H1 (cell line): ENCODE measurements around the gene C3AR1. TPM values are rescaled to one million over a fixed set of nuclear protein-coding genes. Genes with fewer than 3 reads are reported as not detected.

Source experiments
- CTCF ChIA-PET: fragments of 300-600 bp; sonication (Branson Sonifier 250); formaldehyde crosslinking; loops from one replicate; lab custom pipeline; 2021; ENCODE audit not compliant: partially characterized antibody; lab: Charles Lee
- POLR2A ChIA-PET: fragments of 300-600 bp; sonication (Branson Sonifier 250); formaldehyde crosslinking; loops from one replicate; lab custom pipeline; 2021; ENCODE audit warnings: inconsistent platforms; ENCODE audit not compliant: partially characterized antibody; lab: Charles Lee
- DNase-seq, 2 experiments: peaks; one replicate each; pipeline versions ENCODE4 v3.0.0 to v3.0.0-alpha.2; 2010 to 2022; ENCODE audit warnings: low spot score in 2 of 2, low read depth in 1 of 2, mixed read lengths in 1 of 2
- FAIRE-seq: peaks from 2 replicates; lab custom pipeline; 2011; peaks lifted over from hg19 to GRCh38; lab: Jason Lieb, UNC
- H2AFZ ChIP-seq: 2 replicates; pipeline ENCODE4 v1.8.1; 2012; ENCODE audit warnings: low read length, inconsistent platforms
- H2AK5ac ChIP-seq: 2 replicates; pipeline ENCODE4 v1.6.1; 2013; ENCODE audit warnings: low read depth, low read length
- H2BK120ac ChIP-seq: replicated peaks from 2 replicates; pipeline ENCODE3; 2013; ENCODE audit warnings: low read depth, low read length, inconsistent platforms
- H2BK12ac ChIP-seq: 2 replicates; pipeline ENCODE4 v1.6.1; 2013; ENCODE audit warnings: low read depth, low read length
- H2BK15ac ChIP-seq: 2 replicates; pipeline ENCODE4 v1.6.1; 2013; ENCODE audit warnings: low read length
- H2BK20ac ChIP-seq: 2 replicates; pipeline ENCODE4 v1.6.1; 2013; ENCODE audit warnings: low read length
- H2BK5ac ChIP-seq: 2 replicates; pipeline ENCODE4 v1.6.1; 2013; ENCODE audit warnings: low read depth, low read length
- H3K14ac ChIP-seq: 2 replicates; pipeline ENCODE4 v1.6.1; 2013; ENCODE audit warnings: inconsistent platforms; ENCODE audit not compliant: insufficient read length
- H3K18ac ChIP-seq: 2 replicates; pipeline ENCODE4 v1.6.1; 2013; ENCODE audit warnings: low read length; ENCODE audit errors: extremely low read depth
- H3K23ac ChIP-seq: 2 replicates; pipeline ENCODE4 v1.6.1; 2013; ENCODE audit warnings: inconsistent platforms; ENCODE audit not compliant: insufficient read length
- H3K23me2 ChIP-seq: 2 replicates; pipeline ENCODE4 v1.6.1; 2013; ENCODE audit warnings: low read depth, low read length
- H3K27ac ChIP-seq: 2 replicates; pipeline ENCODE4 v1.6.1; 2011; ENCODE audit warnings: low read depth, low read length, inconsistent platforms
- H3K27me3 ChIP-seq, 4 experiments: replicated peaks in 1 of 4; 1 replicate in 1 of 4; 2 replicates in 3 of 4; pipeline versions ENCODE4 v1.6.1 to v1.8.1; 2011 to 2013; ENCODE audit warnings: low read length in 3 of 4, mild to moderate bottlenecking in 3 of 4, inconsistent platforms in 2 of 4, mixed read lengths in 2 of 4, moderate library complexity in 1 of 4; ENCODE audit not compliant: control insufficient read depth in 3 of 4, insufficient read depth in 3 of 4; ENCODE audit errors: extremely low read depth in 1 of 4
- H3K36me3 ChIP-seq, 4 experiments: 2 replicates each; pipeline versions ENCODE4 v1.6.1 to v1.8.1; 2011 to 2013; ENCODE audit warnings: mild to moderate bottlenecking in 4 of 4, low read length in 3 of 4, moderate library complexity in 2 of 4, control low read depth in 1 of 4, inconsistent platforms in 1 of 4; ENCODE audit not compliant: insufficient read depth in 4 of 4, control insufficient read depth in 2 of 4
- H3K4ac ChIP-seq: replicated peaks from 2 replicates; pipeline ENCODE3; 2013; ENCODE audit warnings: low read length, low read depth, mixed read lengths, inconsistent platforms; ENCODE audit not compliant: insufficient read length
- H3K4me1 ChIP-seq, 4 experiments: replicated peaks in 1 of 4; 1 replicate in 1 of 4; 2 replicates in 3 of 4; pipeline versions ENCODE4 v1.6.1 to v1.8.1; 2011 to 2013; ENCODE audit warnings: low read length in 3 of 4, inconsistent platforms in 2 of 4, mixed read lengths in 1 of 4; ENCODE audit not compliant: insufficient read depth in 4 of 4, control insufficient read depth in 3 of 4
- H3K4me2 ChIP-seq, 2 experiments: 2 replicates each; pipeline versions ENCODE4 v1.6.1 to v1.8.1; 2011 to 2013; ENCODE audit warnings: low read depth in 2 of 2, low read length in 2 of 2, control low read depth in 1 of 2, inconsistent platforms in 1 of 2, mild to moderate bottlenecking in 1 of 2; ENCODE audit not compliant: insufficient read depth in 1 of 2
- H3K4me3 ChIP-seq, 4 experiments: fragments of 200-600, 300-600 bp in 1 of 4; sonication (generic), shearing (Covaris generic), sonication (Bioruptor Twin) in 1 of 4; 2 replicates each; pipeline versions ENCODE4 v1.5.1 to v1.8.1; 2011 to 2016; ENCODE audit warnings: low read length in 4 of 4, low read depth in 3 of 4, control low read depth in 2 of 4, inconsistent platforms in 2 of 4, mild to moderate bottlenecking in 2 of 4, mixed read lengths in 1 of 4, moderate library complexity in 1 of 4; ENCODE audit not compliant: insufficient read depth in 2 of 4; ENCODE audit errors: extremely low read depth in 1 of 4
- H3K56ac ChIP-seq: replicated peaks from 2 replicates; pipeline ENCODE3; 2013; ENCODE audit warnings: low read depth, mild to moderate bottlenecking, mixed read lengths, low read length, inconsistent platforms; ENCODE audit not compliant: insufficient read length
- H3K79me1 ChIP-seq: 2 replicates; pipeline ENCODE4 v1.6.1; 2013; ENCODE audit warnings: low read depth, low read length, control low read depth
- H3K79me2 ChIP-seq, 2 experiments: 2 replicates each; pipeline versions ENCODE4 v1.6.1 to v1.8.1; 2012 to 2013; ENCODE audit warnings: low read length in 2 of 2, mild to moderate bottlenecking in 2 of 2, inconsistent platforms in 1 of 2; ENCODE audit not compliant: insufficient read depth in 2 of 2, control insufficient read depth in 1 of 2
- H3K9ac ChIP-seq, 4 experiments: replicated peaks in 1 of 4; 1 replicate in 1 of 4; 2 replicates in 3 of 4; pipeline versions ENCODE4 v1.6.1 to v1.8.1; 2011 to 2013; ENCODE audit warnings: low read depth in 3 of 4, low read length in 3 of 4, control low read depth in 2 of 4, mild to moderate bottlenecking in 2 of 4, moderate library complexity in 2 of 4, inconsistent platforms in 1 of 4; ENCODE audit errors: extremely low read depth in 1 of 4
- H3K9me3 ChIP-seq, 2 experiments: 2 replicates each; pipeline versions ENCODE4 v1.6.1 to v1.8.1; 2012 to 2013; ENCODE audit warnings: mild to moderate bottlenecking in 2 of 2, moderate library complexity in 2 of 2, control low read depth in 1 of 2, inconsistent platforms in 1 of 2, low read depth in 1 of 2, low read length in 1 of 2, mixed read lengths in 1 of 2; ENCODE audit not compliant: insufficient read depth in 2 of 2
- H4K20me1 ChIP-seq, 2 experiments: replicated peaks in 1 of 2; 2 replicates each; pipeline versions ENCODE3 to v1.8.1; 2011 to 2013; ENCODE audit warnings: inconsistent platforms in 2 of 2, low read length in 2 of 2, mild to moderate bottlenecking in 1 of 2; ENCODE audit not compliant: insufficient read depth in 2 of 2, control insufficient read depth in 1 of 2
- H4K5ac ChIP-seq: 2 replicates; pipeline ENCODE4 v1.6.1; 2013; ENCODE audit warnings: low read length, low read depth, mixed read lengths, inconsistent platforms; ENCODE audit not compliant: insufficient read length
- H4K8ac ChIP-seq: 2 replicates; pipeline ENCODE4 v1.8.0; 2013; ENCODE audit warnings: mild to moderate bottlenecking, moderate library complexity, low read length, inconsistent platforms; ENCODE audit not compliant: insufficient read depth; ENCODE audit errors: extremely low read depth
- H4K91ac ChIP-seq: replicated peaks from 2 replicates; pipeline ENCODE3; 2013; ENCODE audit warnings: low read length, mixed read lengths, inconsistent platforms; ENCODE audit not compliant: insufficient read length
- BCL11A ChIP-seq, 2 experiments: IDR thresholded peaks; one replicate each; pipeline ENCODE4 v1.6.1; 2011; ENCODE audit warnings: low read depth in 2 of 2, low read length in 2 of 2, mild to moderate bottlenecking in 2 of 2
- HDAC6 ChIP-seq: IDR thresholded peaks from one replicate; pipeline ENCODE4 v1.7.1; 2012; ENCODE audit warnings: low read depth, mild to moderate bottlenecking, inconsistent platforms, low read length, moderate library complexity
- KDM1A ChIP-seq: fragments of 200-600, 300-600 bp; sonication (generic); IDR thresholded peaks from 2 replicates; pipeline ENCODE4 v1.7.1; 2016; ENCODE audit warnings: mild to moderate bottlenecking, low read length, borderline replicate concordance
- MAFK ChIP-seq: IDR thresholded peaks from 2 replicates; pipeline ENCODE4 v1.6.1; 2012; ENCODE audit warnings: low read depth, mild to moderate bottlenecking, improper control_type of control experiment, low read length
- SIN3A ChIP-seq, 2 experiments: IDR thresholded peaks in 1 of 2; conservative IDR thresholded peaks in 1 of 2; 2 replicates each; pipeline ENCODE4 v1.6.1; 2011 to 2012; ENCODE audit warnings: low read length in 2 of 2, improper control_type of control experiment in 1 of 2, low read depth in 1 of 2, mild to moderate bottlenecking in 1 of 2
- TCF12 ChIP-seq: IDR thresholded peaks from 2 replicates; pipeline ENCODE4 v1.6.1; 2011; ENCODE audit warnings: low read depth, mild to moderate bottlenecking, low read length
- polyA plus RNA-seq, 7 experiments: library from polyadenylated mRNA; depleted of rRNA in 3 of 7; stranded (reverse) in 5 of 7; unstranded in 2 of 7; fragments of >200 nt in 5 of 7; fragments of 200-250 nt in 2 of 7; gene quantifications; 1 replicate in 5 of 7; 2 replicates in 1 of 7; 4 replicates in 1 of 7; pipeline versions ENCODE4 v1.2.1 to v1.2.3, GENCODE V29; 2011 to 2013; ENCODE audit warnings: missing spikeins in 2 of 7, mixed read lengths in 2 of 7
- total RNA-seq: library from RNA; stranded (reverse); fragmentation: NEBNext Ultra II Directional; extraction: Animal tissue kit (Norgen Biotek cat#: 25700); gene quantifications from 2 replicates; pipeline ENCODE4 v1.2.1, GENCODE V29; 2021

C3AR1 gene
- total and polyA plus RNA-seq, 2 of the 8 experiments (the other 6 are each of a cell fraction or from before 2014, with no cell fraction given) = not detected

DNA sequence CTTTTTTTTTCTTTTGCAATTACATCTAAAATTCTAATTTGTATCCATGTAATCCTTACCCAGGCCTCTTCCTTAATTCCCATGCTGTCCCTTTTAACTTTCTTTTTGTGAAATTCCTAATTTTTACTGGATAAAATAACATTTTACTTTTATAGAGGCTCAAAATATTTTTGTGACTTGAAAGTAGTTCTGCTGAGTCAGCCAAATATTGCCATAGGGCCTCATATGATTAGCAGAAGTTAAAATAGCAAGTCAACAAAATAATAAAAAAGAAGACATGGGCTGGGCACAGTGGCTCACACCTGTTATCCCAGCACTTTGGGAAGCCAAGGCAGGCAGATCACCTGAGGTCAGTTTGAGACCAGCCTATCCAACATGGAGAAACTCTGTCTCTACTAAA lies 2.0 kb downstream of the C3AR1 start:
- Histone ChIP-seq H2BK15ac (no peak overlapping the region), H3K4me3 (no peak overlapping the region), H3K36me3 (no peaks in the 10 kb centered on the region), H4K91ac (no peak overlapping the region), H3K27me3 (no peaks in the 10 kb centered on the region), H3K23ac (no peak overlapping the region), H3K4ac (no peak overlapping the region), H3K79me1 (no peaks in the 10 kb centered on the region), H2BK12ac (no peak overlapping the region), H3K4me2 (no peak overlapping the region), H4K8ac (no peak overlapping the region), H4K5ac (no peak overlapping the region), H3K9ac (no peak overlapping the region), H2BK20ac (no peak overlapping the region), H3K9me3 (no peaks in the 10 kb centered on the region), H3K23me2 (no peaks in the 10 kb centered on the region), H2BK5ac (no peak overlapping the region), H3K79me2 (no peaks in the 10 kb centered on the region), H2AK5ac (no peak overlapping the region), H2BK120ac (no peak overlapping the region), H3K56ac (no peak overlapping the region), H2AFZ (no peak overlapping the region), H3K18ac (no peak overlapping the region), H3K4me1 (no peaks in the 10 kb centered on the region), H3K27ac (no peak overlapping the region), H3K14ac (no peak overlapping the region), H4K20me1 (no peaks in the 10 kb centered on the region)
- no peak for TF ChIP-seq BCL11A (IDR thresholded peaks at IDR 0.05; ENCODE audit: low read depth in 2 of 2, low read length in 2 of 2)
- no peak for TF ChIP-seq HDAC6
- TF ChIP-seq SIN3A (conservative IDR thresholded peaks at IDR 0.05 in 1 of 2, IDR thresholded peaks at IDR 0.05 in 1 of 2; ENCODE audit: low read depth in 1 of 2, low read length in 2 of 2) = no peak
- no peak for TF ChIP-seq TCF12
- peak; percentile 93 for TF ChIP-seq MAFK
- no peak for TF ChIP-seq KDM1A
- DNase-seq = no peak
- FAIRE-seq = no peak
- CTCF ChIA-PET = interaction anchor here (0.6 to 1.5 kb wide), 3 partner anchors 14 to 979 kb away, joined by 3 to 10 read pairs (median 4); no protein-coding TSS in a partner anchor
- POLR2A ChIA-PET = no interaction called here
